NCI-H748 (cell line): ENCODE data around the gene RFTN1.

Experiments
- DNase-seq: peaks from one replicate; lab custom pipeline; 2025; ENCODE audit not compliant: unreplicated experiment; lab: John Stamatoyannopoulos, UW

RFTN1 gene

DNA sequence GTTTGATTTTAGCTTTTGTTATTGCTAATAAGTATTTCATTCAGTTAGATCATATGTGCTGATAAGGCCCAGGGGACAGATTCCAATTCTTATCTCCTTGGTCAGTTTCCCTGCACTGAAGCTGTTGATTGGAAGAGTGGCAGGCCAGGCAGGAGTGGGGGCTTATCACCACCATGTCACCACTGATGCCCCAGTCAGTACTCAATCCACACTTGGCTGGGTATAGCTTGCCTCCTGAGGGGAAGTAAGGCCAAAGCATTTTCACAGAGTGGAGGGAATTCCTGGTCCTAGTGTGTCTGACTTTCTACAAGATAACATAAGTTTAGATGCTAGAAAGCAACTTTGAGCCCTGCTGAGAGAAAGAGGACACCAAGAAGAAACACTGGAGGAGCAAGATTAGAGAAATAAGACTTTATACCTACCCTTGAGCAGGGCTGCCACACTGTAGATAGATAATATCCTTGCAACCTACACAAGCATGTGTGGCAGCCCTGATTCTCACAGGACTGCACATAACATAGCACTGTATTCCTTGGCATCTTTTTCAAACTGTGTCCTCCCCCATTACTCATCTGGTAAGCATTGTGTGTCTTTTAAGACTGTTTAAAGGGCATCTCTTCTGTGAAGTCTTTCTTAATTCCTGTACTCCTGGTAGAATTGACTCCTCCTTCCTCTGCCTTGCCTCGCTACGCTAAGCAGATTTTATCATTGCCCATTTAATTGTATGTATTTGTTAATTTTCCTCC is 224.2 kb downstream of the RFTN1 start:
- DNase-seq = no peak

DNA sequence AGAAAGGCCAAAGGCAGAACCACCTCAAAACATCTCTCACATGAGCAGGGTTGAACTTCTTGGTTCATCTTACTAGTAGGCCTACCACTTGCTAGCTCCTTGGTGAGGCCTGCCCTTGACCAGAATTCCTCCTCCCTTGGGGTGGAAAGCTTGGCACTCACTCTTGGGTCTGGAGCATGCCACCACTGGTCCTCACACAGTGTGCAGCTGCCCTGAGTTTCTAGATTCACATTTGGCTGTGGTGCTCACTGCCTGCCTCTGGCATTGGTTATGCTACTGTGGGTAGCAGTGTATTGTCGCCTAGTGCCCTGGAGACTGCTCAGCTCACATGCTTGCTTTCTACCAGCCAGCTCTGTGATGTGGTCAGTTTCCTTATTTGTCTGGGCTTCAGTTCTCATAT is 224.8 kb downstream of the RFTN1 start:
- DNase-seq = no peak

DNA sequence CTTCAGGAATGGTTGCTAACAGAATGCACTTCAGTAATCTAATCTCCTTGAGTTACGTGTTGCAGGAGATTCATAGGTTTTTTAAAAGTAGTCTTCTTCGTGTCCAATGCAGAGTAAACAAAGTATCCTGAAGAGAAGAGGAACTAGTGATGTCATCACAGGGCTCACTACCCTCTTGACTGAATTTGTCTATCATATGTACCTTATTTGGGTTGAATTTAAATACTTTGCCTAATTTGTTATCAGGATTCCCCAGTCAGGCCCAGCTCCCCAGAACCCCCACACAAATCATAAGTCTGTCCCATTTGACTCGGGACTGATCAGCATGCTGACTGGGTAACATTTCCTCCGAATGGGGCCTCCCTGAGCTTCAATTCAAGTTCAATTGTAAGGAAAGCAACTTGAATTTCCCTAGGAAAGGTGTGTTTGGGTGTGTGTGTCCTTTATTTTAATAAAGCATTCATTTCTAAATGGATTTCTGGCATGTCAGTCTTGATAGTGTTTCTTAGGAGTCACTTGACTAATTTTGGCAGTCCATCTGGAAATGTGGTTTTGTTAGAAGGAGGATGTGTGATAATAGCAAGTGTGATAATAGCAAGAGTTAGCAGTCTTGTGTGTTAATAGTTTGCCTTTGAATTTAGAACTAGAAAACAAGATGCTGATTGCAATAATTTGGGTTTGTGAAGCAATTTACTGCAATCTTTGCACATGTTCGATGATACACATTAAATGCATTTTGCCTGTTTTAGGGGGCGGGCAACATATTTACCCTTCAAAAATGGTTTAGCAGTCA is 226.6 kb downstream of the RFTN1 start:
- DNase-seq = no peak

DNA sequence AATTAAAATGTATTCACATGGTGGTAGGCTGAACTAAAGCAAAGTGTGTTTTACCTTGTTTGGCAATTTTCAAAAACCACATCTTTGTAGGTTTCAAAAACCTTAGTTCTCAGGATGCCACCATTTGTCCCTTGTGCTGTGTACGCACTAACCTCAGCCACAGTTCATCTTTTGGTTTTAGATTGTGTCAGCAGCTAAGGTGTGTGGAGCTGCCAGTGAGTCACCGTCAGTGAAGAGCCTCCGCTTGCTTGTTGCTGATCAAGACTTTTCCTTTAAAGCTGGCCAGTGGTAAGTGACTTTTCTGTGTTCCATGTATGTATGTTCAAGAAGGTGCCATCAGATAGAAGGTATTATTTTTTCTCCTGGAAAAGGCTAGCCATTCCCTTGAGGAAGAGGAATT is 227.3 kb downstream of the RFTN1 start:
- DNase-seq = no peak

DNA sequence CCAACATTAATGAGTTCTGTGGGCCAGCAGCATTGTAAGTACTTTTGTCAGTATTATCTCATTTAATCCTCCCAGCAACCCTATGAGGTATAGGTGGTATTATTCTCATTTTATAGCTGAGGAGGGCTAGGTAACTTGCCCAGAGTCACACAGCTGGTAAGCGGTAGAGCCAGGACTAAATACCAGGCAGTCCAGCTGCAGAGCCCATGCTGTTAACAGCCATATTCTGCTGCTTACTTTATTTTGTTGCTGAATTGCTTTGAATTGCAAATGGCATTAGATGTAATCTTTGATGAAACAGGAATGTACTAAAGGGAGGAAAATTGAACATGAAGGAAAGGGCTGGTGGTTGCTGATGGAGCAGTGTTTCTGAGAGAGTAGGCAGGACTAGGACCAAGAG is 228.9 kb downstream of the RFTN1 start:
- no peak for DNase-seq

DNA sequence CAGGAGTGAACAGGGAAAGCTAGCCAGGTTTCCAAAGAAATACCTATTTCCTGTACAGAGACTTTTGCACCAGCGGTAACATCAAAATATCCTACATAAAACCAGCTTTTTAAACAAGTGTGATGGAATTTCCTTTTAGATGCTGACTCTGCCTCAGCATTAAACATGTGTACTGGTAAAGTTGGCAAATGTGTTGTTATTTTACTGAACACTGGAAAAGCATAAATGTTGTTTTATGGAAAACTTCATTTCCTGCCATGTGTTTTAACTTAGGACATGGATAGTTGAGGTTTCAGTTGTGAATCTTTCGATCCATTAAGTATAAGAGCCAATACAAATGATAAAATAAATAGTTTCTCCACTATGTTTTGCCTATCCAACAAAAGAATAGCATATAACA is 232.8 kb downstream of the RFTN1 start:
- no peak for DNase-seq

DNA sequence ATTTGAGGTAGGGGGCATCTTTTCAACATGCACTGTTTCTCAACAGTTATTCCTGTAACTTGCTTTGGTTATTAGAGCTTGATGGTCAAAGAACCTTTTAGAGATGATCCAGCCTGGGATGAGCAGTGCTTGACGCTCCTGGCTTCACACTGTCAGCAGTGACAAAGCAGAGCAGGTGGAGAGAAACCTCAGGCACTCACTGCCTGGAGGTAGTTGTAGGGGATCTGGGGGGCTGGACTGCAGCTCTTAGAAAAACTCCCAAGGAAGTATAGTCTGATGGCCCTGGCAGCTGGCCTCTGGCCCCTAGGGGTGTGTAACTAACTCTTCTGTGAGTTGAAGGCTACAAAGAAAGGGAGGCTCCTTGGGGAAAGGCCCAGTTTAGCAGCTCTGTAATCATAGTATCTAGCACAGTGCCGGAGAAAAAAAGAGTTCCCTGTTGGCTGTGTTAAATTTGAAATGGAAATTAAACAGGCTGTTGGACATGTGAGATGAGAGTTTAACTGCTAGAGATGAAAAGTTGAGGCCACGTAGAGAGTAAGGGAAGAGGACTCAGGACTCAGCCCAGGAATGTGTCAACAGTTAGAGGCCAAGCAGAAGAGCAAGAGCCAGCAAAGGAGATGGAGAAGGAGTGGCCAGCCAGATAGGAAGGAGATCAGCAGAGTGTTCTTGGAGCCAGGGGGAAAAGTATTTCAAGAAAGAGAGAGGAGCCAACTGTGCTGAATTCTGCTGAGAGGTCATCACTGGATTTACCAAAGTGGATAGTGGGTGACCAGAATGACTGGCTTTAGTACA is 234.3 kb downstream of the RFTN1 start:
- no peak for DNase-seq

DNA sequence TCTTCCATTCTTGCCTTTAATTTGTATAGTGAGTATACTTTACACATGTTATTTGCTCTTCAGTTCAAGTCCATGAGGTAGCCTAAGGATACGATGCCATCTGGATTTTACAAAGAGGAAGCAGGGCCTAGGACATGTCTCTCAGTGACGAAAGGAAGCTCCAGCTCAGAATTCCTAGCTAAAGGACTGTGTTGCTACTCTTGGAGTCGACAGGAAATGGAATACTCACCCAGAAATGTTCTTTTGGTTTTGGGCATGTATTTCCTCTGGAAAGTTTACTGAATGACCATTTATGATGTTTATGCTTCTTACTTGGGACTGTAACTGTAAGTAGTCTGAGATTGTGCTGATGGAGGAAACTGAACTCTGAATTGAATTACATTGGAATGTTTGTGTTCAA is 236.0 kb downstream of the RFTN1 start:
- DNase-seq = no peak

DNA sequence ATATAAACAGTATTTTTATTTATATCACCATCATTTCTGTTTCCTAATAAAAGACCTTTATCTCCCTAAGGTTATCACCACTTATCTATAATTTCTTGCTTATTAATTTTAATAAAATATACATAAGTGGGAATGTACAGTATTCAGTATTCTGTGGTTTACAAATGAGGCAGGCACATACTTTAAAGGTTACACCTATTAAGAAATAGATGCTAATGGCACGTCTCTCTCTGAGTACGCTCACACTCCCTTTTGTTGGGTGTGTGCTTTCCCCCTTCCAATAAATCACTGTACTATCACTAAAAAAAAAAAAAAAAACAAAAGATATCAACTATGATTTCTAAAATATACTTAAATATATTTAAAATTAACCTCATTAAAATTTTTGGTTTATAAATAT is 239.6 kb downstream of the RFTN1 start:
- no peak for DNase-seq

DNA sequence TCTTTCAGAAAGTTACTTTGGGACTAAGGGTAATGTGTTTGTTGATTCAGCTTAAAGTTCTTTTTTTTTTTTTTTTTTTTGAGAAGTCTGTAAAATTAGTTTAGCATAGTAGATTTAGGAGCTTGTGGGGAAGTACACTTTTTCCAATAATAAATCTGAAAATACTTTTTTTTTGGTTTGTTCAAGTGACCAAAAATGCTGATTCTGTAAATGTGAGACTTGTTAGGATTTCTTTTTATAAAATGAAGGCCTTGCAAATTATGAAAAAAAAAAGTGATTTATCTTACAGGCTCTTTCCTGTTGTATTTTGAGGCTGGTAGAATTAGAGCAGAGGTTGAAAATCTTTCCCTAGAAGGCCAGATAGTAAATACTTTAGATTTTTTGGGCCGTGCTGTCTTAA is 240.9 kb downstream of the RFTN1 start:
- no peak for DNase-seq

DNA sequence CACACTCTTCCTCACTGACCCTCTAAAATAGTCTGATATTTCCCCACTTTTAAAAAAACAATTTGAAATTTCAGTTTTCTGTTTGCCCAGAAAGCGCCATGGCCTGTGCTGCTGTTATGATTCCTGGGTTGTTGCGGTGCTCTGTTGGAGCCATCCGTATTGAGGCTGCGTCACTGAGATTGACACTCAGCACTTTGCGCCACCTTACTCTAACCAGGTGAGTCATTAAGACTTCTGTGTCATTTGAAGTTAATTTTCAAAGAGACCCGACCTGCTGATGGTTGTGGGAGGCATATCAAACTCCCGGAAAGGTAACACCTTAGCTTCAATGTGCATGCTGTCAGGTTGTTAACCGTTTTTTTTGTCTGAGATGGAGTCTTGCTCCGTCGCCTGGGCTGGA is 242.6 kb downstream of the RFTN1 start:
- no peak for DNase-seq

DNA sequence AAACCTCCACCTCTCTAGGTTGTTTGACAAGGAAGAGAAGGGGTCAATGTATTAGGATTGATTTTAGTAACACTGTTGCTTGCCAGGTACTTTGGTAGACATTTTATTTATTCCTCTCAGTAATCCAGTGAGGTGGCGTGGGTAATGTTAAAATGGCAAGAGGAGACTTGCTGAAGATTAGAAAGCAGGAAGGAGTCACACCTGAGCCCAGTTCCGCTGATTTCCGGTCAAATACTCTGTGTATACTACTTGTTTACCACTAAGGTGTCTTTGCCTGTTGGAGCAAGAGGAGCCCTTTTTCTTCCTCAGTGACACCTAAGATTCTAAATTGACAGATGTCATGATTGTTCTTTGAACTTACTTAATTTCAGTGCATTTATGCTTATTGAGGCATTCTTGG is 246.8 kb downstream of the RFTN1 start:
- no peak for DNase-seq
